HG03060 (cell line): ENCODE results near the gene ARAF.
"Not testable (repeated sequence)": the region's sequence is repeated elsewhere in the genome, so short reads cannot be mapped to it uniquely, and the experiment has no call there.

Experiments used
- ATAC-seq: cut with Tn5 transposase; IDR thresholded peaks from one replicate; pipeline ENCODE4 v1.9.1; 2021; ENCODE audit warnings: low read depth, moderate number of reproducible peaks; ENCODE audit not compliant: unreplicated experiment

The ARAF gene

DNA sequence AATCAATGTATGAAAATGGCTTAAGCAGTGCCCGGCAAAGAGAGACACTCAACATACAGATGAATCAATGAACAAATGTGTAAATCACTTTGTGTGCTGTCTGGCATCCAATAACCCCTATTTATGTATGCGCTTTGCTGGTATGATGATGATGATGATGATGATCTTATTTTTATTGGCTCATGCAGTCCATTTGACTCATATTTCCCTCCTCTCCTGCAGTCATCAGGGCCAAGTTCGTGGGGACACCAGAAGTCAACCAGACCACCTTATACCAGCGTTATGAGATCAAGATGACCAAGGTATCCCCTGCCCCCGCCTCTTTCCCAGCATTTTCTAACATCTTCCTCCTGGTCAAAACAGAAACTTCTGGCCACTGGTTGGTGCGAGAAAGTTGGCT lies 23.7 kb downstream of the ARAF start:
- ATAC-seq, result no peak

DNA sequence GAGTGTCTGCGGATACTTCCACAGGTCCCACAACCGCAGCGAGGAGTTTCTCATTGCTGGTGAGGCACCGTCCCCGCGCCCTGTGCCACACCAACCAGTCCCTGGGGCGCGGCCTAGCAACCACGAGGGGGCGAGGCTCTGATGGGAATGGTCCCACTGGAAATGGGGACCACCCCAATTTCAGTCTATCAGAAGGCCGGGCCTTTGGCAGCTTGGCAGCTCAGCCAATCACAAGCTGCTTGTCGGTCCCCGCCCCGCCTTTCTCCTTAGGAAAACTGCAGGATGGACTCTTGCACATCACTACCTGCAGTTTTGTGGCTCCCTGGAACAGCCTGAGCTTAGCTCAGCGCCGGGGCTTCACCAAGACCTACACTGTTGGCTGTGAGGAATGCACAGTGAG lies 24.3 kb downstream of the ARAF start:
- ATAC-seq, result no peak

DNA sequence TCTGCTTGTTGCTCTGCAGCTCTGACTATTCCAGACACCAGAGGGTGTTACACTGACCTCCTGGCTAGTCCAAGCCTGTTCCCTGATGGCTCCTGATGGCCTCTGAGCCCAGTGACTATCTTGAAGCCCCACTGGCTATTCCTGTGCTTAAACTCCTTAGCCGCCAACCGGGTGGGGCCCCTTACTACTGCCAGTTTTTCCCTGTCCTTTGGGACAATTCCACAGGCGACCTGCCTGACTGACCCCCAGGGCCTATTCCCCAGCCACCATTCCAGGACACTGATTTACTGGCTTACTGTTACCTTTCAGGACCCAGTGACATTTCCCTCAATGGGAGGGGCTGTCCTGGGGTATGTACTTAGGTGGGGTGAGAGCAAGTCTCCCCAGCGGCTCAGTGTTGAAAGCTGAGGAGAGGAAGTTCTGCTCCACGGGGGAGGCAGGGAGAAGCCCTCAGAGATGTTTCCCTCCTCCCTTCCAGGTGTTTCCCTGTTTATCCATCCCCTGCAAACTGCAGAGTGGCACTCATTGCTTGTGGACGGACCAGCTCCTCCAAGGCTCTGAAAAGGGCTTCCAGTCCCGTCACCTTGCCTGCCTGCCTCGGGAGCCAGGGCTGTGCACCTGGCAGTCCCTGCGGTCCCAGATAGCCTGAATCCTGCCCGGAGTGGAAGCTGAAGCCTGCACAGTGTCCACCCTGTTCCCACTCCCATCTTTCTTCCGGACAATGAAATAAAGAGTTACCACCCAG lies 25.2 kb downstream of the ARAF start:
- no peak for ATAC-seq

DNA sequence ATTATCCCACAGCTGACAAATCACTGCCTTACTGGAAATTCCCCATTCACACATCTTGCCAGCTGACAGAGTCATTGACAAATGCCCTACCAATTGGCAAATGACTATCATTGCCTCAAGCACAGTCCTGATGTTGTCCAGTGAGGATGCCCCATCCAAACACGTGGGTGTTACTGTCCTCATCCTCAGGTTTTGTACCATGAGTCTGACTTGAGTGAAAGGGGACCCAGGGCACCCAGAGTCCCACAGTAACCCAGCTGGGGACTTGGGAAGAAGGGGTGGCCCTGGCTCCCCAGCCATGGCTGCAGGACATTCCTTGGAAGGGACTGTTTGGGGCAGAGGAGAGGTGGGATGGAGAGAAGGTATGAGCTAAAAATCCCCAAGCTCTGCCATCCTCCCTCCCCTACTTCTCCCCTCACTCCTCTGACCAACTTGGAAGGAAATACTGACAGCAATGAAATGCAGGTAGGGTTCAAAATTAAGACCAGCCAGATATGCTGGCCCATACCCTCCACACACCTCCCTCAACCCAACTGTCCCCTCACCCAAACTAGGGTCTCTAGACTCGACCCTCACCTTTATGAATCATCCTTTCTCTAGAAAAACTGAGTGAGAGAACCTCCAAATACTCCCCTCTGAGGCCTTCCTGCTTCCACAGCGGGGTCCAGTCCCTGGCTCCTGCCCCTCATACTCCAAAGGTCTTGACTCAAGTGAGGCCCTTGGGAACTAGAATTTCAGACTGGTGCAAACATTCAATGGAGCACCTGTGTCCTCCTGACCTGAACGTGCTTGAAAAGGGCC lies 26.3 kb downstream of the ARAF start:
- no peak for ATAC-seq

DNA sequence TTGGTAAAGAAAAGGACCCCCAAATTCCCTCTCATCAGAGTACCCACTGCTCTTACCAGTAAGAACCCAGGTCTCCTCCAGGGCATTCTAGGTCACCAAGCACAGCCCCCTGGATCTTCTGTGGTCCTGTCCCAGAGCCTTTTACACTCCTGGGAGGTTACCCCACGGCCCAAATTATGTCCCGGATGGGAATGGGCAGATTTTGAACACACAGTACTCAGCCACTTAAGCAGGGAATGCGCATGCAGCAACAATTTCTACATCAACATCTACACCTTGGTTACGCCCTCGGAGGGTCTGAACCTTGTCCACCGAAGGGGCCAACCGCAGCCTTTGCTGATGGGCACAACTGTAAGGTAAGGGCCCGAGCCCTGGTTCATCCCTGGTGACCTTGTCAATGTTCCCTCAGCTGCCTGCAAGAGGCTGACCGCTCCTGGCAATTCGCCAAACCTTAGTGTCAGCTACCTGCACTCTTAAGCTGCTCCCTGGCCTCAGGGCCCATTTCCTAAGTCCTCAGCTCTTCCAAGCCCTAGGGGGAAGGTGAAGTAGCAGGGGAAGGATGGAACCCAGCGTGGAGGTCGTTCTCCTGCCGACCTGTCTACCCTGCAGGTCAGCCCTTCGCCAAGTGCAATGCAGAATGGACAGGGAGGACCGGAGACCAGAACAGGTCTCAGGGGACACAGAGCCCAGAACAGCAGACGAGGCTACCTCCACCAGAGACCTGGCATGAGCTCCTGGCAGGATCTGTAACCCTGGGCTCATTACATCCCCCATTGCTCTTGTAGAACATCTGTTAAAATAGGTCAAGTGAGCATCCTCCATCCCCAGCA lies 27.1 kb downstream of the ARAF start:
- no peak for ATAC-seq

DNA sequence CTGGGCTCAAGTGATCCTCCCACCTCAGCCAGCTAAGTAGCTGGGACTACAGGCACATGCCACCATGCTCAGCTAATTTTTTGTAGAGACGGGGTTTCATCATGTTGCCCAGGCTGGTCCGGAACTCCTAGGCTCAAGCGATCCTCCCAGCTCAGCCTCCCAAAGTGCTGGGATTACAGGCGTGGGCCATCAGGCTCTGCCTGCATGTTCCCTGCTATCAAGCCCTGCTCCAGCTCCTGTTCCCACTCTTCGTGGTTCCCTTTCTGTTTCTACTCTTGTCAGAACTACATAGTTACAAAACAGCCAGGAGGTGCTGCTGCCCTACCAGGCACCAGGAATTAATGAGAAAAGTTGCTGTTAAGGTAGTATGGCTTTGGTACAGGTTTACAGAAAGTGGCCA lies 30.0 kb downstream of the ARAF start:
- no peak for ATAC-seq

DNA sequence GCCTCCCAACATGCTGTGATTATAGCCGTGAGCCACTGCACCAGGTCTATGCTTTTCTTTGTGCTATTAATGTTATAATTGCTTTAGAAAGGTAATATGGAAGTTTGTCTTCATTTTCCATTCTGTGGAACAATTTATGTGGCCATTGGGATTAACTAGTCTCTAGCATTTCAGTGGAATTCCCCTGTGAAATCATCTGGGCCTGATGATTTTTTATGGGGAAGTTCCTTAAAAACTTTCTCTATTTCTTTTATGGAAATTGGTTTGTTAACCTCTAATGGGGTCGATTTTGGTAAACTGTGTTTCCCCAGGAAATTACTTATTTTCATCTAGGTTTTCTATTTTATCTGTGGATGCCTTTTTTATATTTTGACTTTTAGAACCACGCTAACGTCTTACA lies 32.5 kb downstream of the ARAF start:
- no peak for ATAC-seq

DNA sequence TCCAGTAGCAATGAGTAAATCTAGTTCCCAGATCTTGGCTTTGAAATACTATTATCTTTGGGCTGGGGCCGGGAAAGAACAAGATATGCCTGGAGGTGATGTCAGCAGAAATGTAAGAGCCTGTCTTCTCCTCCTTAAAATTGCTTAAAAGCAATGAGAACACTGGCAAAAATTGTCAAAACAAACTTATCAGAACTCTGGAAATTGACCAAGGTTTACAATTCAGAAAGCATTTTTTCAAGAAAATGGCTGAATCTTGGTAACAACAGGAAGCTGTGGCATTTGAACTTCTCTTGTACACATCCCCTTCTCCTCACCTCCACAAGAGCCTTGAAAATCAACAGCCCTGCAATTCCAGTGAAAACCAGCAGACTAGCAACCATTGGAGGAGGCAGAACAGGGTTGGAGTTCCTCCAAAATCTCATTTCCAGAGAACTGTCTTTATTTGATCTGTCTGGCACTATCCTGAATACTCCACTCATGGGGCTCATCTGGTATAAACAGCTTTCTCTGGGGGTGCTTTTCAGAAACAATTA lies 34.8 kb downstream of the ARAF start:
- ATAC-seq, result no peak

DNA sequence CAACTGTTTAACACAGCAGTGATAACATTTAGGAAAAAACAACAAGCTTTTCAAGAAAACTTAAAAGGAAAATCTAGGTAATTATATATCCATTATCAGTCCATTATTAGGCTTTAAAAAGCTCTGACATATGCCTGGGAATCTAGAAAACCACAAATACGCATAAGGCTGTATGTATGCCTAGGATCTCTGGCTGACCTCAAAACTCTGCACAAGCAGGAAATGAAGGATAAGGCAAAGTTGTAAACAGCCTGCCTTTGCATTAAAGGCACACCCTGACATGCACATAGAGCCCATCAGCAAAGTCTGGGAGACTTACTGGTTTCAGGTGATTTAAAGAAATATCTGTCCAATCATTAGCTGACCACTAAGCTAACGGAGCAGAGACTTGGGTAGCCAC lies 35.3 kb downstream of the ARAF start:
- ATAC-seq, result no peak

DNA sequence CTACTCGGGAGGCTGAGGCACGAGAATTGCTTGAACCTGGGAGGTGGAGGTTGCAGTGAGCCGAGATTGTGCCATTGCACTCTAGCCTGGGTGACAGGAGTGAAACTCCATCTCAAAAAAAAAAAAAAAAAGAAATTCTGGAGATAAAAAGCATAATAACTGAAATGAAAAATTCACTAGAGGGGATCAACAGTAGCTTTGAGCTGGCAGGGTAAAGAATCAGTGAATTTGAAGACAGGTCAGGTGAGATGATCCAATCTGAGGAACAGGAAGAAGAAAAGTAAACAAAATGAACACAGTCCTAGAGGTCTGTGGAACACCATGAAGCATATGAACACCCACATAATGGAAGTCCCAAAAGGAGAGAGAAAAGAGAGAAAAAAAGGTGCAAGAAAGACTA lies 36.2 kb downstream of the ARAF start:
- ATAC-seq, result no peak

DNA sequence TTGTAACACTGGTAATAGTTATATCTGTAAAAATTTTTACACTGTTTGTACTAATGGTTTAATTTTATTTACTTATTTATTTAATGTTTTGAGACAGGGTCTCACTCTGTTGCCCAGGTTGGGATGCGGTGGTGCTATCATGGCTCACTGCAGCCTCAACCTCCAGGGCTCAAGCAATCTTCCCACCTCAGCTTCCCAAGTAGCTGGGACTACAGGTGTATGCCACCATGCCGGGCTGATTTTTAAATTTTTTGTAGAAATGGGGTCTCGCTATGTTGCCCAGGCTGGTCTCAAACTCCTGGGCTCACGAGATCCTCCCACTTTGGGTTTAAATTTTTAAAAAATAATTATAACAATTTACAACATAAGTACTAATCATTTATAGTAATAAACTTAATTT lies 42.1 kb downstream of the ARAF start:
- not testable (repeated sequence) for ATAC-seq

DNA sequence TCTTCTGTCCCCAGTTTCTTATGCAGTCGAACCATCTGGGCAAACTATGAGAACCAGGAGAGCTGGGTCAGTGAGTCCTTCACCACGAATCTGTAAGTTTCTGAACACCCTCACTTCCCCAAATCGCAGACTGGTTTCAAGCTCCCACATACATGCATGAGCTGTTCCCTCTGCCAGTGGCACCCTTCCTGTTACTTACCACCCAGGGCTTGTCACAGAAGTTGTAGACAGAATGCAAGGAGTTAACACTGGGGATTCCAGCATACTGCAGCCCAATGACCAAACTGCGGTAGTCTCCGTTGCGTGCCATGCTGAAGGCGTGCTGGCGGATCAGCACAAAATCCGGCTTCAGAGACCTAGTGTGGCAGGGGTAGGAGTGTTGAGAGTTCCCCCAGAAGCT lies 44.0 kb downstream of the ARAF start:
- ATAC-seq, result no peak

DNA sequence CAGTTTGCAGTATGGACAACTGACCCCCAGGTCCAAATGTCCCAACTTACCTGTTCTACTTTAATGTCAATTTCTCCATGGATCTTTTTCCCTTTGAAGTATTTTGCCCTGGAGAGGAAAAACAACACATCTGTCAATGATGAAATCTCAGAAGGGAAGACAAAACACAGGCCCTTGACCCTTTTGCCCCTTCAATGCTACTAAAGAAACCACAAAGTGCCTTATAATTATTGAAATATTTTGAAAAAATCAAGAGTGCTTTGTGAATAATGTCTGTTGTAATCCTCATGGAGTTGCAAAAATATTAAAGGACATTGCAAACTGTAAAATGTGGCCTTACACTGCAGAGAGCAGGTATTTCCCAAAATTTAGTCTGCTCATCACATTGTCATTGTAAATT lies 46.1 kb downstream of the ARAF start:
- no peak for ATAC-seq

DNA sequence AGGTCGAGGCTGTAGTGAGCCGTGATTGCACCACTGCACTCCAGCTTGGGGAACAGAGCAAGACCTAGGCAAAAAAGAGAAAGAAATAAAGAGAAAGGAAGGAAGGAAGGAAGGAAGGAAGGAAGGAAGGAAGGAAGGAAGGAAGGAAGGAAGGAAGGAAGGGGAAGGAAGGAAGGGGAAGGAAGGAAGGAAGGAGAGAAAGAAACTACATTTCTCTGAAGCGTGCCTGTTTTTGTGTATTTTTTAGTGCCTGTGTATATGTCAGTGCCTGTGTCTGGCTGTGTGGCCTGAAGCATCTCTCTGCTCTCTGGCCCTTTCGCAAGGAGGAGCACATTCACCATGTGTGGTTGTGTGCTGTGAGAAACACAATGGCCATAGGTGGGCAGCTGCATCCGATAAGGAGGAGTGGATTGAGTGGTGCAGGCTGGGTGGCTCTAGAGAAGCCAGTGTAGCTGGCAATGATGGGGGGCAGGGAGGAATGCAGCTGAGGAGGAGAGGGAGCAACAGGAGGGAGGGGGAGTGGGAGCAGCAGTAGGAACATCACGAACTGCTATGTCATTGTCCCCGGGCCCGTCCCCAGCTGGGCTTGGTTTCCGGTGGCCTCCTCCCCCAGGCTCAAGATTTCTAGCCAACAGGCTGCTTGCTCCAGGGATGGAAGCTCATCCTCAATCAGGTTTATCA lies 47.3 kb downstream of the ARAF start:
- ATAC-seq, result no peak

DNA sequence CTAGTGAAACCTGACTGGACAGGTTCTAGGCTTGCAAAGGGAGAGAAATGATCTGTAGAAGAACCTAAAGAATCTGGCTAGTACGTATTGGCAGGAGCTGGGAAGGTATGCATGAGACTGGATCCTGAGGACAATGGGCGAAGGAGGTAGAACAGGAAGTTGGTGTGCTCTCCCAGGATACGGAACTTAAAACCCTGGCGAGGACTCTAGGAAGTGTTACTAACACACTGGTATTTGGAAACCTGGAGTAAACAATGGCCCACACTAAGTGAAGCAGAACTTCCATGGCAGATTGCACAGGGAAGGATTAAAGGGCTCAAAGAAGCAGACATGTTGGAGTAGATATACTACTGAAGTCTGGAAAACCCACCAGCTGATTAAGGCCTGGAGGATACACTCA lies 49.5 kb downstream of the ARAF start:
- ATAC-seq, result no peak

DNA sequence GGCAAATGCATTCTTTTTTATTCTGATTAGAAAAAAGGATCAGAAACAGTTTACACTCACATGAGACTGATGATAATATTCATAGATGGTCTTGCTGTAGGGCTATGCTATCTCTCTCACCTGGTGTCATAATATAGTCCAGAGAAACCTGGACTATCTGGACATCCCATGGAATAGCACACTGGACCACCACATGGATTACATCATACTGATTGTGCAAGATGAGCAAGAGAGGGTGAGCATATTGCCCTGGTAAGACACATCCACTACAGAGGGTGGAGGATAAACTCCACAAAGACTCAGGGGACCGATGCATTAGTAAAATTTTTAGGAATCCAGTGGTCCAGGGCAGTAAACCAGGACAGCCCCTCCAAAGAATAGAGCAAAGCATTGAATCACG lies 50.5 kb downstream of the ARAF start:
- ATAC-seq, result no peak

DNA sequence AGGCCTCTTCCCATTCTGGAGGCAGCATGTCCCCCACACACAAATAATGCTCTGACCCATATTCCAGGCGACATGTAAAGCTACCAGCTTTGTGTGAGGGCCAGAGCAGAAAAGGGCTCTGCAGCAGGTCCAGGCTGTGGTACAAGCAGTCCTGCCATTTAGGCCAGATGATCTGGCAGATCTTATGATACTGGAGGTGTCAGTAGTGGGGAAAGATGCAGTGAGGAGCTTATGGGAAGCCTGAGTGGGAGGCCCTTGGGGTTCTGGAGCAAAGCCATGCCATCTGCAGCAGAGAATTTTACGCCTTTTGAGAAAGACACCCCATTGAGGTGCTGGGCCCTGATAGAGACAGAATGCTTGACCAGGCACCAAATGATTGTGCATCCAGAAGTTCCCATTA lies 50.9 kb downstream of the ARAF start:
- no peak for ATAC-seq

DNA sequence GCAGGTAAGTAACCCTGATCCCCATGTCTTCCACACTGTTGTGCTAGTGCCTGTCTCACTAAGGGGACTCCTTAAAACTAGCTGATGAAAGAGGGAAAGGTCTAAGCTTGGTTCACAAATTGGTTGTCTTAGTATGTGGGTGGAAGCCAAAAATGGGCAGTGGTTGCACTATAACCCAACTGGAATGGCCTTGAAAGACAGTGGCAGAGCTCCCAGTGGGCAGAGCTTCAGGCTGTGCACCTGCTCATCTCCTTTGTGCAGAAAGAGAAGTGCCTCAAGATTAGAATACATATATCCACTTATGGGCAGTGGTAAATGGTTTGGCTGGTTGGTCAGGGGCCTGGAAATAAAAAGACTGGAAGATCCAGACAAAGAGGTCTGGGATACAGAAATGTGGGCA lies 51.4 kb downstream of the ARAF start:
- no peak for ATAC-seq

DNA sequence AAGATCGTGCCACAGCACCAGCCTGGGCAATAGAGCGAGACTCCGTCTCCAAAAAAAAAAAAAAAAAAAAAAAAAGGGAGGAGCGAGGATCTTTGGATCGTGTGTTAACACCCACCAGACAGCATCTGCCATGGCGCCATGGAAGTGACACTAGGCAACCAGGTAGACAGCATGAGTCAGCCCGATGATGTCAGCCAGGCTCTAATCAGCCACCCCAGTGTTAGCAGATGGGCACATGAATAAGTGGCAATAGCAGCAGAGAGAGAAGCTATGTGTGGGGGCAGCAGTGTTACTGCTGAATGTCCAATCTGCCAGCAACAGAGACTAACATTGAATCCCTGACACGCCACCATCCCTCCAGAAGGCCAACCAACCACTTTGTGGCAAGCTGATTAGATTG lies 52.1 kb downstream of the ARAF start:
- no peak for ATAC-seq

DNA sequence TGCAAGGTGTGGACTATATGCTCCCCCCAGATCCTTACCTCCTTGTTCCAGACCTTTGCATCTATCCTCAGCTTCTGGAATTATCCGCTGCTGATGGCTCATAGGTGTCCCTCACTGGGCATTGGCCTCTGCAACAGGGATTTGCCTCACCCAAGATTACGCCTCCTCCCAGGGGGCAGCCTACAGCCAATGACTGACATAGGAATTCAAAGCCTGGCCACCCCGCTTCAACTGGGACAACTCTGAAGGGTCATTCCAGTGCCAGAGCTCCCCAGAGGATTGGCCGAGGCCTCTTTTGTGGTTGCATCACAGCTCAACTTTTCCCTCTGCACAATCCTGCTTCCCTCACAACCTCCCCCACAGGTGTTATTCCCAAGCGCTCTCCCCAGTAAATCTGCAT lies 53.6 kb downstream of the ARAF start:
- ATAC-seq, result no peak
